ENCODE results near the gene CISD3. TPM values are rescaled to one million over a fixed set of nuclear protein-coding genes. Genes with fewer than 3 reads are reported as not detected.
"Not testable (repeated sequence)": the region's sequence is repeated elsewhere in the genome, so short reads cannot be mapped to it uniquely, and the experiment has no call there.

The CISD3 gene
- total RNA-seq, 1 donor from 2014 or later, result 5.9 TPM

GRCh38 chr17:38719943-38720641 lies 10.0 kb upstream of the CISD3 start:
- Mint-ChIP-seq H3K36me3 (ENCODE audit: insufficient read depth) (peaks cover 19% of the 10 kb centered on the region), H3K27ac (no peak overlapping the region), H3K9me3 (ENCODE audit: low read depth) (no peaks in the 10 kb centered on the region)

GRCh38 chr17:38720941-38721340 lies 9.2 kb upstream of the CISD3 start:
- H3K27ac Mint-ChIP-seq, result no peak overlapping the region
- no peaks in the 10 kb centered on the region for H3K4me1 Mint-ChIP-seq (ENCODE audit: low read depth)
- H3K27me3 Mint-ChIP-seq, result no peaks in the 10 kb centered on the region
- no peaks in the 10 kb centered on the region for H3K9me3 Mint-ChIP-seq (ENCODE audit: low read depth)
- no peak for DNase-seq (ENCODE audit: low spot score, unreplicated experiment)
- TF ChIP-seq CTCF (IDR thresholded peaks at IDR 0.05; ENCODE audit: unreplicated experiment), result no peak
- H3K36me3 Mint-ChIP-seq (ENCODE audit: insufficient read depth), result peaks cover 18% of the 10 kb centered on the region
- H3K4me3 Mint-ChIP-seq (ENCODE audit: low read depth), result no peak overlapping the region

More at GRCh38 chr17:38719943-38720641, 10.0 kb upstream of the CISD3 start:
- no peak for TF ChIP-seq CTCF (IDR thresholded peaks at IDR 0.05; ENCODE audit: unreplicated experiment)
- DNase-seq (ENCODE audit: low spot score, unreplicated experiment), result no peak
- no peaks in the 10 kb centered on the region for H3K27me3 Mint-ChIP-seq
- H3K4me3 Mint-ChIP-seq (ENCODE audit: low read depth), result no peak overlapping the region
- no peaks in the 10 kb centered on the region for H3K4me1 Mint-ChIP-seq (ENCODE audit: low read depth)

GRCh38 chr17:38721802-38722201 lies 8.3 kb upstream of the CISD3 start:
- Mint-ChIP-seq H3K4me1 (ENCODE audit: low read depth) (no peaks in the 10 kb centered on the region), H3K36me3 (ENCODE audit: insufficient read depth) (peaks cover 16% of the 10 kb centered on the region), H3K27me3 (no peaks in the 10 kb centered on the region), H3K27ac (no peak overlapping the region), H3K4me3 (ENCODE audit: low read depth) (no peak overlapping the region), H3K9me3 (ENCODE audit: low read depth) (no peaks in the 10 kb centered on the region)
- no peak for DNase-seq (ENCODE audit: low spot score, unreplicated experiment)
- TF ChIP-seq CTCF (IDR thresholded peaks at IDR 0.05; ENCODE audit: unreplicated experiment), result no peak

- Mint-ChIP-seq H3K27me3 (no peaks in the 10 kb centered on the region), H3K9me3 (ENCODE audit: low read depth) (no peaks in the 10 kb centered on the region), H3K4me1 (ENCODE audit: low read depth) (peaks cover 2% of the 10 kb centered on the region), H3K4me3 (ENCODE audit: low read depth) (no peak overlapping the region), H3K36me3 (ENCODE audit: insufficient read depth) (peaks cover 9% of the 10 kb centered on the region), H3K27ac (no peak overlapping the region)
- DNase-seq (ENCODE audit: low spot score, unreplicated experiment), result no peak
- TF ChIP-seq CTCF (IDR thresholded peaks at IDR 0.05; ENCODE audit: unreplicated experiment), result no peak
These were observed 5.7 kb upstream of the CISD3 start for GRCh38 chr17:38724337-38724988.

GRCh38 chr17:38725066-38725465 lies 5.1 kb upstream of the CISD3 start:
- no peaks in the 10 kb centered on the region for H3K9me3 Mint-ChIP-seq (ENCODE audit: low read depth)
- no peaks in the 10 kb centered on the region for H3K27me3 Mint-ChIP-seq
- no peak overlapping the region for H3K27ac Mint-ChIP-seq
- H3K4me3 Mint-ChIP-seq (ENCODE audit: low read depth), result no peak overlapping the region
- peaks cover 9% of the 10 kb centered on the region for H3K36me3 Mint-ChIP-seq (ENCODE audit: insufficient read depth)
- TF ChIP-seq CTCF (IDR thresholded peaks at IDR 0.05; ENCODE audit: unreplicated experiment), result no peak
- no peak for DNase-seq (ENCODE audit: low spot score, unreplicated experiment)
- H3K4me1 Mint-ChIP-seq (ENCODE audit: low read depth), result peaks cover 3% of the 10 kb centered on the region

GRCh38 chr17:38726145-38726544 lies 4.0 kb upstream of the CISD3 start:
- H3K4me1 Mint-ChIP-seq (ENCODE audit: low read depth); H3K27ac Mint-ChIP-seq; H3K4me3 Mint-ChIP-seq (ENCODE audit: low read depth): not testable (repeated sequence)

More at GRCh38 chr17:38726145-38726544, 4.0 kb upstream of the CISD3 start:
- not testable (repeated sequence) for H3K9me3 Mint-ChIP-seq (ENCODE audit: low read depth); DNase-seq (ENCODE audit: low spot score, unreplicated experiment); H3K36me3 Mint-ChIP-seq (ENCODE audit: insufficient read depth); H3K27me3 Mint-ChIP-seq

All from progenitor cell of endocrine pancreas (in vitro differentiated cells).